ENCODE data around the gene IDH2. TPM values are rescaled to one million over a fixed set of nuclear protein-coding genes. Genes with fewer than 3 reads are reported as not detected.
A peak's percentile ranks its signal among the peaks of the same experiment; 100 is the strongest.

Gene IDH2
- total and polyA plus RNA-seq, 2 of the 4 experiments (the other 2 are of a cell fraction): 84.9 to 118 TPM

DNA sequence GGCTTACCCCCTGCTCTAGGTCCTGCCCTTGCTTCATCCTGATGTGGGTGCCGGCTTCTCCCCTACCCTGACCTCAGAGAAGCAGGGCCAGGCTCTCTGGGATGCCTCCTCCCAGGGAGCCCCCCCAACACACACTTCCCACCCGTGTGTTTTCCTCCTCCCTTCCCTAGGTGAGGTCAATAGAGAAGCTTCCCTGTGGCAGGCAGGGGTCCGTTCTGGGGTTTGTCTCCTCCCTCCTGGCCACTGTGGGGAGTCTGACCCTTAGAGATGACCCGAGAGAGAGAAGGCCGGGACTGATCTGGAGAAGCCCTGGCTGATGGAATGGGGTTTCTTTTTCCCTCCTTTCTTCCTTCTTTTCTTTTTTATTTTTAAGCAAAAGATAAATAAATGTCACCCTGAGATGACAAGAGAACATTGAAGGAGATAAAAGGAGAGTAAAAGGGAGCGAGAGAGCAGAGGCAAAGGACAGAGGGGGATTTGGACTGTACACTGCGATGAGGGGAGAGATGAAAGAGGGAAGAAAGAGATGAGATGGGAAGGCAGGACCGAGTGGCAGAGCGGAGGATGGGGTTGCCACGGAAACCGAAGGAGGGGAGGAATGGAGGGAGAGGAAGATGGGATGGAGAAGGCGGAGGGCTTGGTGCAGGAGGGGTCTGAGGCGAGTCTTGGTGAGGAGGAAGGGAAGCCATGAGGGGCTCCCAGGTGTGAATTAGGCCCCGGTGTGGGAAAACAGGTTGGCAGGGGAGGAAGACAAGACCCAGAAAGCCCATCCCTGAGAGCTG, 48.4 kb downstream of the IDH2 start:
- Histone ChIP-seq H3K18ac (ENCODE audit: low read depth, low read length) (no peak overlapping the region), H3K27me3 (ENCODE audit: control insufficient read depth, insufficient read depth, low read length) (no peaks in the 10 kb centered on the region), H3K14ac (replicated peaks; ENCODE audit: low read depth, low read length) (no peak overlapping the region), H3K4me2 (ENCODE audit: low read depth, low read length) (no peak overlapping the region), H3K9me3 (ENCODE audit: control insufficient read depth, insufficient read depth, low read length) (no peaks in the 10 kb centered on the region), H3K36me3 (ENCODE audit: control insufficient read depth, insufficient read depth, low read length) (no peaks in the 10 kb centered on the region), H2BK20ac (ENCODE audit: low read depth, low read length) (no peak overlapping the region), H4K8ac (ENCODE audit: low read depth in 2 of 2, low read length in 2 of 2) (no peak overlapping the region), H2BK120ac (ENCODE audit: low read depth, low read length) (no peak overlapping the region), H3K4me3 (ENCODE audit: insufficient read depth, low read depth, low read length) (no peak overlapping the region), H4K91ac (ENCODE audit: insufficient read depth, low read depth, low read length) (no peak overlapping the region), H3K27ac (ENCODE audit: insufficient read depth, low read length) (no peak overlapping the region), H2BK5ac (ENCODE audit: low read depth, low read length, poor library complexity, severe bottlenecking) (no peak overlapping the region), H2AK5ac (ENCODE audit: low read depth, low read length) (no peak overlapping the region), H3K56ac (ENCODE audit: extremely low read depth, insufficient read depth, low read length) (no peak overlapping the region), H2AFZ (replicated peaks; ENCODE audit: low read length, poor library complexity) (no peak overlapping the region), H3K23ac (ENCODE audit: low read depth, low read length) (no peak overlapping the region), H2AK9ac (replicated peaks; ENCODE audit: low read depth, low read length, poor library complexity) (peak overlapping the region; percentile 19), H4K5ac (ENCODE audit: low read depth, low read length) (no peak overlapping the region), H4K20me1 (ENCODE audit: insufficient read depth, low read length) (peaks cover 34% of the 10 kb centered on the region), H3K9me1 (ENCODE audit: insufficient read depth, low read length) (peaks cover 32% of the 10 kb centered on the region), H2BK15ac (ENCODE audit: low read depth, low read length) (no peak overlapping the region), H3K4me1 (ENCODE audit: control insufficient read depth, insufficient read depth, low read length) (peaks cover 4% of the 10 kb centered on the region), H3K4ac (ENCODE audit: low read depth, low read length) (no peak overlapping the region), H3K79me1 (ENCODE audit: low read depth in 1 of 2, low read length in 2 of 2) (peaks cover 18 to 59% of the 10 kb centered on the region in 2 experiments), H3K9ac (ENCODE audit: low read depth, low read length) (no peak overlapping the region)
- TF ChIP-seq RFX5 (IDR thresholded peaks at IDR 0.05; ENCODE audit: low read depth, low read length): no peak
- TF ChIP-seq, protein P1, sequence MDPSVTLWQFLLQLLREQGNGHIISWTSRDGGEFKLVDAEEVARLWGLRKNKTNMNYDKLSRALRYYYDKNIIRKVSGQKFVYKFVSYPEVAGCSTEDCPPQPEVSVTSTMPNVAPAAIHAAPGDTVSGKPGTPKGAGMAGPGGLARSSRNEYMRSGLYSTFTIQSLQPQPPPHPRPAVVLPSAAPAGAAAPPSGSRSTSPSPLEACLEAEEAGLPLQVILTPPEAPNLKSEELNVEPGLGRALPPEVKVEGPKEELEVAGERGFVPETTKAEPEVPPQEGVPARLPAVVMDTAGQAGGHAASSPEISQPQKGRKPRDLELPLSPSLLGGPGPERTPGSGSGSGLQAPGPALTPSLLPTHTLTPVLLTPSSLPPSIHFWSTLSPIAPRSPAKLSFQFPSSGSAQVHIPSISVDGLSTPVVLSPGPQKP (IDR thresholded peaks at IDR 0.05; ENCODE audit: borderline replicate concordance, low read depth, low read length): no peak
- no peak for TF ChIP-seq POLR2A (IDR thresholded peaks at IDR 0.05; ENCODE audit: low read depth, low read length)
- no peak for TF ChIP-seq BHLHE40 (IDR thresholded peaks at IDR 0.05; ENCODE audit: low read depth, low read length)
- TF ChIP-seq, protein P2, sequence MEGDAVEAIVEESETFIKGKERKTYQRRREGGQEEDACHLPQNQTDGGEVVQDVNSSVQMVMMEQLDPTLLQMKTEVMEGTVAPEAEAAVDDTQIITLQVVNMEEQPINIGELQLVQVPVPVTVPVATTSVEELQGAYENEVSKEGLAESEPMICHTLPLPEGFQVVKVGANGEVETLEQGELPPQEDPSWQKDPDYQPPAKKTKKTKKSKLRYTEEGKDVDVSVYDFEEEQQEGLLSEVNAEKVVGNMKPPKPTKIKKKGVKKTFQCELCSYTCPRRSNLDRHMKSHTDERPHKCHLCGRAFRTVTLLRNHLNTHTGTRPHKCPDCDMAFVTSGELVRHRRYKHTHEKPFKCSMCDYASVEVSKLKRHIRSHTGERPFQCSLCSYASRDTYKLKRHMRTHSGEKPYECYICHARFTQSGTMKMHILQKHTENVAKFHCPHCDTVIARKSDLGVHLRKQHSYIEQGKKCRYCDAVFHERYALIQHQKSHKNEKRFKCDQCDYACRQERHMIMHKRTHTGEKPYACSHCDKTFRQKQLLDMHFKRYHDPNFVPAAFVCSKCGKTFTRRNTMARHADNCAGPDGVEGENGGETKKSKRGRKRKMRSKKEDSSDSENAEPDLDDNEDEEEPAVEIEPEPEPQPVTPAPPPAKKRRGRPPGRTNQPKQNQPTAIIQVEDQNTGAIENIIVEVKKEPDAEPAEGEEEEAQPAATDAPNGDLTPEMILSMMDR (conservative IDR thresholded peaks at IDR 0.05; ENCODE audit: low read depth, low read length): no peak
- TF ChIP-seq MAZ (IDR thresholded peaks at IDR 0.05; ENCODE audit: borderline replicate concordance, low read depth, low read length): no peak
- TF ChIP-seq, protein P3, sequence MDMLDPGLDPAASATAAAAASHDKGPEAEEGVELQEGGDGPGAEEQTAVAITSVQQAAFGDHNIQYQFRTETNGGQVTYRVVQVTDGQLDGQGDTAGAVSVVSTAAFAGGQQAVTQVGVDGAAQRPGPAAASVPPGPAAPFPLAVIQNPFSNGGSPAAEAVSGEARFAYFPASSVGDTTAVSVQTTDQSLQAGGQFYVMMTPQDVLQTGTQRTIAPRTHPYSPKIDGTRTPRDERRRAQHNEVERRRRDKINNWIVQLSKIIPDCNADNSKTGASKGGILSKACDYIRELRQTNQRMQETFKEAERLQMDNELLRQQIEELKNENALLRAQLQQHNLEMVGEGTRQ (IDR thresholded peaks at IDR 0.05; ENCODE audit: low read depth, low read length): no peak
- no peak for TF ChIP-seq MXI1 (IDR thresholded peaks at IDR 0.05; ENCODE audit: borderline replicate concordance, low read depth, low read length)
- TF ChIP-seq SMC3 (IDR thresholded peaks at IDR 0.05; ENCODE audit: low read depth, low read length): no peak
- no peak for TF ChIP-seq NFE2L2 (IDR thresholded peaks at IDR 0.05; ENCODE audit: low read depth, low read length)
- TF ChIP-seq RCOR1 (IDR thresholded peaks at IDR 0.05; ENCODE audit: insufficient replicate concordance, low read length): no peak
- TF ChIP-seq MAFK (IDR thresholded peaks at IDR 0.05; ENCODE audit: low read depth, low read length): no peak
- TF ChIP-seq FOS (IDR thresholded peaks at IDR 0.05; ENCODE audit: low read depth, low read length): no peak
- no peak for TF ChIP-seq CHD1 (IDR thresholded peaks at IDR 0.05; ENCODE audit: low read depth, low read length)
- no peak for TF ChIP-seq RAD21 (IDR thresholded peaks at IDR 0.05; ENCODE audit: low read length)
- no peak for TF ChIP-seq CEBPB (IDR thresholded peaks at IDR 0.05; ENCODE audit: low read depth, low read length)
- dilution Hi-C loops (cut with HindIII; ENCODE audit: low sequenced_read_pairs, unreplicated experiment) (no loop called here), intact Hi-C loops (cut with micrococcal nuclease) (no loop called here), in situ Hi-C loops (cut with MboI; ENCODE audit: low sequenced_read_pairs) (no loop called here)
- DNase-seq (no peak), ATAC-seq (ENCODE audit: low read depth) (no peak)
- WGBS, 2 experiments (ENCODE audit: extremely low coverage in 2 of 2, insufficient read length in 1 of 2): 88% methylated on average over 6 of the region's 14 CpGs; no CpG with 5 or more reads in 1 of the 2 experiments
- CTCF ChIA-PET: no interaction called here
- BruUV-seq (replicated peaks): no TSS peak
- POLR2A ChIA-PET (ENCODE audit: unreplicated experiment): no interaction called here
